Prostate gland (tissue), 2 donors: Measurements from ENCODE around the gene NAV2.

Experiments
- POLR2A ChIP-seq: fragments of 450-650 bp; IDR thresholded peaks from one replicate; pipeline ENCODE4 v1.6.1; 2016; ENCODE audit warnings: antibody characterized with exemption, mild to moderate bottlenecking
- TF ChIP-seq, protein P1 (sequence below), 4 experiments: fragments of 200-600 bp in 2 of 4; fragments of 450-650 bp in 2 of 4; sonication (generic) in 2 of 4; IDR thresholded peaks; 1 replicate in 3 of 4; 2 replicates in 1 of 4; pipeline ENCODE4 v1.5.1; 2016 to 2019; ENCODE audit warnings: antibody characterized with exemption in 4 of 4, mild to moderate bottlenecking in 2 of 4, moderate library complexity in 2 of 4

DNA sequence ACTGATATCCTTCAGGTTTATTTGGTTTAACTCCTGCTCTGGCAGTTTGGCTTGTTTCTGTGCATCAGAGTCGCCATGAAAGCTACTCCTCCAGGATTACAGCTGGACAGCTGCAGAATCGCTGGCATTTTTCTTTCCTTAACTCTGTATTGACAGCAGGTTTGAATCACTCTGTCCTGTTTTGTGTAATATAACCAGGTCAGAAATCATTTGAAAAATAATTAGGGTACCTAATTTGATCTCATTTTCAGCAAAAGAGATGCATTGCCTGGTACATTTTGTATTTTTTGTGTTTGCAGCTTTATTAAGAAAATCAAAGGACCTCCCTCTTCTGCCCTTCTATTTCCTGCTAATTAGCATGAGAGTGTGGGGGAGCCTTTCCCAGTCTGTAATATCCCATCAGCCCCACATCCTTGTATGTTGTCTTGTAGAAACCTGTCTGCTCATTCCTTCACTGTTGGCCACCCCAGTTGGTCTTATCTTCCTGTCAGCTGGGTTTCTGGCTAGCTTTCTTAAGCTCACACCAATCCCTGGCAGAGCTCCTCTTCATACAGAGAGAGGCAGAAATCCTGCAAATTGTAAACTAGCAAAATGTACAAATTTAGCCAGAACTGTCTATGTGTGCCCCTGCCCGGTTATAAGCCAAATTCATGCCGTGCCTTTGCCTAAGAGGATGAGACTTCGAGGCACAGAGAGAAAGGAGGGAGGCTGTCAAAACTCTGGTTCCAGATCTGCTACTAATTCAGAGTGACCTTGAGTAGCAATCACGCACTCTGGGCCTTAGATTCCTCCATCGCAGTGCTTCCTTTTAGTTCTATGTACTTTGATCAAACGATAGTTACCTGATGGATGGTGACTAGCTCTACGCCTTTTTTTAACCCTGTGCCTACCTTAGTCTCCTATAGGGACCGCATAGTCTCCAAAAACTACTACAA is 200.6 kb downstream of the NAV2 start:
- no peak for TF ChIP-seq POLR2A
- TF ChIP-seq, protein P1, sequence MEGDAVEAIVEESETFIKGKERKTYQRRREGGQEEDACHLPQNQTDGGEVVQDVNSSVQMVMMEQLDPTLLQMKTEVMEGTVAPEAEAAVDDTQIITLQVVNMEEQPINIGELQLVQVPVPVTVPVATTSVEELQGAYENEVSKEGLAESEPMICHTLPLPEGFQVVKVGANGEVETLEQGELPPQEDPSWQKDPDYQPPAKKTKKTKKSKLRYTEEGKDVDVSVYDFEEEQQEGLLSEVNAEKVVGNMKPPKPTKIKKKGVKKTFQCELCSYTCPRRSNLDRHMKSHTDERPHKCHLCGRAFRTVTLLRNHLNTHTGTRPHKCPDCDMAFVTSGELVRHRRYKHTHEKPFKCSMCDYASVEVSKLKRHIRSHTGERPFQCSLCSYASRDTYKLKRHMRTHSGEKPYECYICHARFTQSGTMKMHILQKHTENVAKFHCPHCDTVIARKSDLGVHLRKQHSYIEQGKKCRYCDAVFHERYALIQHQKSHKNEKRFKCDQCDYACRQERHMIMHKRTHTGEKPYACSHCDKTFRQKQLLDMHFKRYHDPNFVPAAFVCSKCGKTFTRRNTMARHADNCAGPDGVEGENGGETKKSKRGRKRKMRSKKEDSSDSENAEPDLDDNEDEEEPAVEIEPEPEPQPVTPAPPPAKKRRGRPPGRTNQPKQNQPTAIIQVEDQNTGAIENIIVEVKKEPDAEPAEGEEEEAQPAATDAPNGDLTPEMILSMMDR (IDR thresholded peaks at IDR 0.05) = no peak
